K562 (cell line): ENCODE data around the gene PTPN9. TPM values are rescaled to one million over a fixed set of nuclear protein-coding genes. Genes with fewer than 3 reads are reported as not detected.
"Not testable (repeated sequence)": the region's sequence is repeated elsewhere in the genome, so short reads cannot be mapped to it uniquely, and the experiment has no call there.

Experiments used
- ATAC-seq: fragments of 200-7000 bp; cut with Tn5 transposase; 3 replicates; pipeline ENCODE4 v1.9.1; 2020; ENCODE audit warnings: moderate library complexity
- BruUV-seq: library from RNA; stranded (reverse); fragments of 400-500 nt; replicated peaks from 2 replicates; lab custom pipeline; 2021; lab: Mats Ljungman, UMichigan
- CTCF ChIA-PET: fragments of 300-600 bp; formaldehyde crosslinking; extraction: SDS; loops from one replicate; lab custom pipeline; 2021; ENCODE audit warnings: low intra/inter-chr PET ratio; lab: Yijun Ruan, JAX
- POLR2A ChIA-PET: fragments of 300-600, 350-650 bp; sonication (Branson Sonifier 250); formaldehyde crosslinking; extraction: SDS; loops from one replicate; lab custom pipeline; 2021; ENCODE audit warnings: antibody characterized with exemption, inconsistent platforms; lab: Yijun Ruan, JAX
- DNase-seq, 4 experiments: peaks; one replicate each; pipeline versions ENCODE4 v3.0.0 to v3.0.0-alpha.2; 2011 to 2018; ENCODE audit warnings: low spot score in 3 of 4, mixed read lengths in 3 of 4; ENCODE audit errors: extremely low read depth in 1 of 4
- FAIRE-seq: peaks from 2 replicates; lab custom pipeline; 2011; peaks lifted over from hg19 to GRCh38; lab: Jason Lieb, UNC
- H2AFZ ChIP-seq: 2 replicates; pipeline ENCODE4 v1.6.0; 2011; ENCODE audit warnings: low read depth, low read length, control low read depth, inconsistent platforms
- H3K27ac ChIP-seq: fragments of 200-600 bp; 3 replicates; pipeline ENCODE4 v1.8.0; 2011; ENCODE audit warnings: low read depth, mild to moderate bottlenecking, control low read depth, inconsistent platforms, low read length, moderate library complexity, mixed read lengths; ENCODE audit errors: extremely low read depth
- H3K27me3 ChIP-seq, 2 experiments: fragments of 300-600 bp in 1 of 2; 2 replicates in 1 of 2; 3 replicates in 1 of 2; pipeline versions ENCODE4 v1.6.0 to v1.8.0; 2011; ENCODE audit warnings: inconsistent platforms in 2 of 2, low read length in 2 of 2, mild to moderate bottlenecking in 1 of 2, mixed read lengths in 1 of 2, moderate library complexity in 1 of 2; ENCODE audit not compliant: control insufficient read depth in 2 of 2, insufficient read depth in 2 of 2
- H3K36me3 ChIP-seq: fragments of 300-600 bp; 3 replicates; pipeline ENCODE4 v1.8.0; 2011; ENCODE audit warnings: mild to moderate bottlenecking, low read length, inconsistent platforms; ENCODE audit not compliant: control insufficient read depth, insufficient read depth
- H3K4me1 ChIP-seq, 2 experiments: fragments of 200-600 bp in 1 of 2; replicated peaks in 1 of 2; 2 replicates in 1 of 2; 3 replicates in 1 of 2; pipeline versions ENCODE4 v1.5.1 to v1.8.0; 2011; ENCODE audit warnings: inconsistent platforms in 2 of 2, low read length in 2 of 2, mild to moderate bottlenecking in 1 of 2, mixed read lengths in 1 of 2, moderate library complexity in 1 of 2; ENCODE audit not compliant: control insufficient read depth in 2 of 2, insufficient read depth in 2 of 2
- H3K4me2 ChIP-seq: 2 replicates; pipeline ENCODE4 v1.6.1; 2011; ENCODE audit warnings: low read length, control low read depth, inconsistent platforms, mixed read lengths; ENCODE audit not compliant: insufficient read depth
- H3K4me3 ChIP-seq: fragments of 200-600 bp; sonication (generic), shearing (Covaris generic); 2 replicates; pipeline ENCODE4 v1.5.1; 2016; ENCODE audit warnings: control low read depth, inconsistent platforms
- H3K79me2 ChIP-seq: fragments of 200-600 bp; 3 replicates; pipeline ENCODE4 v1.8.0; 2011; ENCODE audit warnings: low read length, inconsistent platforms; ENCODE audit not compliant: control insufficient read depth, insufficient read depth
- H3K9ac ChIP-seq, 2 experiments: 2 replicates each; pipeline versions ENCODE4 v1.6.0 to v1.6.1; 2011; ENCODE audit warnings: low read depth in 2 of 2, low read length in 2 of 2, control low read depth in 1 of 2, inconsistent platforms in 1 of 2, mild to moderate bottlenecking in 1 of 2, mixed read lengths in 1 of 2; ENCODE audit not compliant: insufficient read depth in 1 of 2
- H3K9me1 ChIP-seq: one replicate; pipeline ENCODE4 v1.6.0; 2011; ENCODE audit warnings: inconsistent platforms, mild to moderate bottlenecking, low read length, moderate library complexity; ENCODE audit not compliant: control insufficient read depth, insufficient read depth
- H3K9me3 ChIP-seq: replicated peaks from 2 replicates; pipeline ENCODE4 v1.5.1; 2011; ENCODE audit warnings: low read depth, low read length, inconsistent platforms; ENCODE audit not compliant: control insufficient read depth, insufficient read depth
- H4K20me1 ChIP-seq: replicated peaks from 2 replicates; pipeline ENCODE4 v1.6.1; 2011; ENCODE audit warnings: low read length, inconsistent platforms, mixed read lengths; ENCODE audit not compliant: control insufficient read depth, insufficient read depth
- CHCHD3 ChIP-seq: fragments of 250-450 bp; sonication (Bioruptor Pico); IDR thresholded peaks from 2 replicates; pipeline ENCODE4 v2.1.2; 2022; ENCODE audit warnings: mild to moderate bottlenecking
- IRF2 ChIP-seq: sonication (generic); formaldehyde crosslinking; IDR thresholded peaks from 2 replicates; pipeline ENCODE4 v1.8.1; 2022; ENCODE audit warnings: mild to moderate bottlenecking, missing genetic modification reagents
- SAP30 ChIP-seq: fragments of 200-600 bp; sonication (generic); IDR thresholded peaks from 2 replicates; pipeline ENCODE4 v1.6.1; 2012; ENCODE audit warnings: borderline replicate concordance, low read depth, mild to moderate bottlenecking, moderate library complexity, low read length, control low read depth, inconsistent platforms; ENCODE audit not compliant: insufficient read depth, poor library complexity, severe bottlenecking
- ZNF766 ChIP-seq: fragments of 200-800 bp; sonication (Bioruptor generic); conservative IDR thresholded peaks from 2 replicates; pipeline ENCODE4 v1.6.1; 2016; ENCODE audit warnings: missing genetic modification characterization, missing compliant biosample characterization
- ZNF780A ChIP-seq: fragments of 250-450 bp; sonication (Bioruptor Pico); IDR thresholded peaks from 2 replicates; pipeline ENCODE4 v1.5.0; 2021; ENCODE audit warnings: mild to moderate bottlenecking
- WGBS: fragments of 100-300 bp; shearing (Covaris generic); methylation state at CpG from one replicate; pipeline ENCODE4 v1.1.6; 2016; ENCODE audit warnings: low coverage, mixed read lengths; ENCODE audit not compliant: insufficient coverage; ENCODE audit errors: missing lambda C conversion rate; 5-methylcytosine and 5-hydroxymethylcytosine counted together
- in situ Hi-C: fragments of 300-500 bp; cut with MboI; formaldehyde crosslinking; loops from 4 replicates; pipeline ENCODE4 v1.15.0; 2018; ENCODE audit warnings: inconsistent platforms, mixed read lengths
- intact Hi-C: fragments of 100-400 bp; cut with micrococcal nuclease; formaldehyde crosslinking; loops from 2 replicates; pipeline ENCODE4 v1.14.2; 2022
- polyA plus RNA-seq, 8 experiments: library from polyadenylated mRNA; depleted of rRNA in 4 of 8; stranded (reverse) in 5 of 8; unstranded in 3 of 8; fragments of >200 nt; fragmentation: Nextera tagmentation in 2 of 8; fragmentation: Illumina TruSeq in 1 of 8; extraction: Ambion mirVana in 2 of 8; extraction: Trizol in 1 of 8; gene quantifications; 2 replicates each; pipeline versions ENCODE4 v1.2.1 to v1.2.3, GENCODE V29; 2011 to 2014; ENCODE audit warnings: inconsistent platforms in 1 of 8, missing spikeins in 1 of 8
- total RNA-seq, 7 experiments: library from RNA; depleted of rRNA in 6 of 7; stranded (reverse); fragments of >200 nt in 6 of 7; fragmentation: Illumina TruSeq in 2 of 7; extraction: Trizol in 2 of 7; gene quantifications; 2 replicates each; pipeline versions ENCODE4 v1.2.1 to v1.2.3, GENCODE V29; 2011 to 2021; ENCODE audit warnings: low replicate concordance in 1 of 7

PTPN9 gene
- total and polyA plus RNA-seq, 9 of the 15 experiments (the other 6 are each of a cell fraction or from before 2014, with no cell fraction given), result 5.0 to 24.0 (median 14.2) TPM

DNA sequence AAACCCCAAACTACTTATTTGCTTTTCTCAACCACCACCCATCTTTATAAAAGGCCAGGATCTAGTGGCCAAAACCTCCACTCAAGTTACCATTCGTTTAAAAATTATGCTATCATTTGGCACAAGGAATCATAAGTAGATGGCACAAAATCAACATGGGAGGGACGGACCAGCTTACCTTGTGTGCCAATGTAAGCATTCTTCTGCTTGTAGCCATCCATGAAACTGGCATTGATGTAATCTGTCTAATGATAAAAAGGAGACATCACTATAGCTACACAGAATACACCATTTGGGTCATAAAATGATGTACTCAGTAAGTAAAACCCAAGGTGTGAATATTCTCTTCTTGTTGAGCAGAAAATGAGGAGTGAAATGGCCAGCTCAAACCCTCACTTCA, 99.4 kb downstream of the PTPN9 start:
- WGBS, result 67% methylated on average over 2 of the region's 2 CpGs
- Histone ChIP-seq H3K4me2 (no peak overlapping the region), H3K4me3 (no peak overlapping the region), H3K9ac (no peak overlapping the region), H3K36me3 (peaks cover 9% of the 10 kb centered on the region; the same call in 2 of the 3 replicates), H3K9me1 (no peaks in the 10 kb centered on the region), H3K27ac (no peak overlapping the region), H4K20me1 (no peaks in the 10 kb centered on the region), H3K9me3 (no peaks in the 10 kb centered on the region), H3K4me1 (no peaks in the 10 kb centered on the region), H2AFZ (no peak overlapping the region), H3K27me3 (no peaks in the 10 kb centered on the region), H3K79me2 (no peaks in the 10 kb centered on the region)
- intact Hi-C loops (no loop called here), in situ Hi-C loops (no loop called here)
- no peak for TF ChIP-seq ZNF766
- no peak for TF ChIP-seq CHCHD3
- TF ChIP-seq SAP30, result no peak
- no peak for TF ChIP-seq ZNF780A
- TF ChIP-seq IRF2, result no peak
- POLR2A ChIA-PET, result interaction anchor here (0.9 kb wide), 1 partner anchor 29 kb away, joined by 3 read pairs; the partner anchor contains the start of gene SIN3A
- CTCF ChIA-PET, result no interaction called here
- FAIRE-seq (no peak), DNase-seq (no peak), ATAC-seq (no peak)
- BruUV-seq, result no TSS peak

DNA sequence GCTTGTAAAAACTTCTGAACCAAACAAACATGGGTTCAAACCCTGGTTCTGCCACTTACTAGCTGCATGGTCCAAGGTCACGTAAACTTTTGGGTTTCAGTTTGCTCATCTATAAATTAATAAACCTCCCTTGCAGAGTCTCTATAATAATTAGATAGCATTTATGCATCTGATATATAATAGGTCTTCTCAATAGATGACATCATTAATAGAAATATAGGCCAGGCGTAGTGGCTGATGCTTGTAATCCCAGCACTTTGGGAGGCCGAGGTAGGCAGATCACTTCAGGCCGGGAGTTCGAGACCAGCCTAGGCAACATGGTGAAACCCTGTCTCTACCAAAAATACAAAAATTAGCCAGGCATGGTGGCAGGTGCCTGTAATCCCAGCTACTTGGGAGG, 102.0 kb downstream of the PTPN9 start:
- H3K9ac ChIP-seq, H3K27me3 ChIP-seq, BruUV-seq, H3K27ac ChIP-seq, in situ Hi-C loops, H4K20me1 ChIP-seq, H3K4me2 ChIP-seq, H3K9me1 ChIP-seq, H3K4me3 ChIP-seq, CTCF ChIA-PET, H3K9me3 ChIP-seq, H3K79me2 ChIP-seq, H3K4me1 ChIP-seq, DNase-seq, FAIRE-seq, H2AFZ ChIP-seq, intact Hi-C loops, ATAC-seq: not testable (repeated sequence)
- 92% methylated on average over 5 of the region's 5 CpGs for WGBS
- POLR2A ChIA-PET, result interaction anchor here (0.6 kb wide), 1 partner anchor 62 kb away, joined by 3 read pairs; no protein-coding TSS in a partner anchor
- peaks cover 18% of the 10 kb centered on the region; the same call in 2 of the 3 replicates for H3K36me3 ChIP-seq
